Ovary (tissue), 9 donors: ENCODE results near the gene LCN1. TPM values are rescaled to one million over a fixed set of nuclear protein-coding genes. Genes with fewer than 3 reads are reported as not detected.

Experiments used
- DNase-seq, 5 donors: peaks; one replicate each; pipeline ENCODE4 v3.0.0-alpha.2; 2019 to 2020
- H3K27ac ChIP-seq, 2 donors: fragments of 200-600 bp; one replicate each; pipeline versions ENCODE4 v1.5.1 to v1.8.0; 2019 to 2022
- H3K27me3 ChIP-seq: fragments of 200-600 bp; one replicate; pipeline ENCODE4 v1.8.0; 2022
- H3K36me3 ChIP-seq: fragments of 200-600 bp; sonication (generic); one replicate; pipeline ENCODE4 v1.5.1; 2019
- H3K4me1 ChIP-seq: one replicate; pipeline ENCODE4 v1.8.1; 2013; ENCODE audit warnings: mild to moderate bottlenecking, moderate library complexity; ENCODE audit not compliant: insufficient read depth
- H3K4me3 ChIP-seq: fragments of 200-600 bp; sonication (generic); one replicate; pipeline ENCODE4 v1.5.1; 2017
- H3K9me3 ChIP-seq, 2 donors: fragments of 200-600 bp in 1 of 2; sonication (generic) in 1 of 2; one replicate each; pipeline versions ENCODE4 v1.5.1 to v1.8.1; 2013 to 2019; ENCODE audit warnings: mild to moderate bottlenecking in 1 of 2, moderate library complexity in 1 of 2
- CTCF ChIP-seq, 3 donors: fragments of 450-650 bp in 2 of 3; fragments of 200-600 bp in 1 of 3; IDR thresholded peaks; one replicate each; pipeline versions ENCODE4 v1.5.1 to v1.8.0; 2016 to 2022; ENCODE audit warnings: antibody characterized with exemption in 3 of 3, mild to moderate bottlenecking in 1 of 3
- EP300 ChIP-seq: sonication (generic); formaldehyde crosslinking; IDR thresholded peaks from one replicate; pipeline ENCODE4 v1.6.1; 2017; ENCODE audit warnings: antibody characterized with exemption
- POLR2A ChIP-seq: fragments of 450-650 bp; IDR thresholded peaks from one replicate; pipeline ENCODE4 v1.6.1; 2017; ENCODE audit warnings: antibody characterized with exemption, mild to moderate bottlenecking, moderate library complexity
- WGBS, 3 donors: extraction: QIAGEN DNeasy Blood & Tissue Kit in 1 of 3; methylation state at CpG; one replicate each; pipeline versions ENCODE4 v1.1.5 to v1.1.7; 2013 to 2017; 5-methylcytosine and 5-hydroxymethylcytosine counted together
- intact Hi-C, 4 donors: fragments of 100-400 bp; cut with DNase I; formaldehyde crosslinking; loops; one replicate each; pipeline versions ENCODE4 v1.11.0 to v1.15.1; 2022 to 2023
- polyA plus RNA-seq, 2 donors: library from polyadenylated mRNA; stranded (reverse); fragments of 200-250 nt in 1 of 2; fragments of 350-450 nt in 1 of 2; fragmentation: Illumina TruSeq in 1 of 2; extraction: RNeasy Lipid Tissue Mini Kit (QIAGEN cat#74804) in 1 of 2; gene quantifications; one replicate each; pipeline ENCODE4 v1.2.3, GENCODE V29; 2013 to 2014
- total RNA-seq, 7 donors: library from RNA; depleted of rRNA in 2 of 7; stranded (reverse); fragments of >200 nt in 2 of 7; fragmentation: NEBNext Ultra II Directional in 3 of 7; extraction: Animal tissue kit (Norgen Biotek cat#: 25700) in 3 of 7; gene quantifications; one replicate each; pipeline versions ENCODE4 v1.1.0 to v1.2.4, GENCODE V29; 2016 to 2023
- donor health status: DM: no; HTN: no; CAD: no; lungs with moderate emphysema.
- donor health status: DM: no; HTN: no; CAD: no.
- donor health status: Bipolar disorder and iron deficiency.
- donor health status: DM: yes; HTN: yes; CAD: no.
- donor health status: DM: no; HTN: no; CAD: no.
- donor health status: DM: yes; HTN: yes; CAD: no.

The LCN1 gene
- total and polyA plus RNA-seq, 9 donors = 2.3 to 5.3 TPM; not detected in 7

GRCh38 chr9:135555203-135555602 is 34.0 kb downstream of the LCN1 start:
- DNase-seq = no peak
- TF ChIP-seq CTCF (IDR thresholded peaks at IDR 0.05) (no peak), POLR2A (no peak), EP300 (no peak)
- 87 to 89% (median 88%) methylated on average over 5 of the region's 5 CpGs for WGBS, 3 donors

GRCh38 chr9:135555910-135556309 is 34.7 kb downstream of the LCN1 start:
- DNase-seq = no peak
- 70 to 77% (median 75%) methylated on average over 16 of the region's 16 CpGs for WGBS, 3 donors
- intact Hi-C loops = no loop called here

More at GRCh38 chr9:135555203-135555602, 34.0 kb downstream of the LCN1 start:
- intact Hi-C loops = no loop called here
- no peak overlapping the region for H3K4me3 ChIP-seq
- no peaks in the 10 kb centered on the region for H3K36me3 ChIP-seq
- H3K4me1 ChIP-seq = no peaks in the 10 kb centered on the region
- H3K27ac ChIP-seq = no peak overlapping the region
- H3K9me3 ChIP-seq = no peaks in the 10 kb centered on the region
- no peaks in the 10 kb centered on the region for H3K27me3 ChIP-seq

GRCh38 chr9:135559606-135560005 is 38.4 kb downstream of the LCN1 start:
- no peak overlapping the region for H3K4me3 ChIP-seq

More at GRCh38 chr9:135555910-135556309, 34.7 kb downstream of the LCN1 start:
- no peaks in the 10 kb centered on the region for H3K36me3 ChIP-seq
- TF ChIP-seq CTCF (IDR thresholded peaks at IDR 0.05) = no peak
- H3K4me1 ChIP-seq = no peaks in the 10 kb centered on the region
- H3K9me3 ChIP-seq = no peaks in the 10 kb centered on the region
- no peaks in the 10 kb centered on the region for H3K27me3 ChIP-seq
- H3K27ac ChIP-seq = no peak overlapping the region
- H3K4me3 ChIP-seq = no peak overlapping the region

GRCh38 chr9:135561391-135562234 is 40.4 kb downstream of the LCN1 start, which contains the start of gene PAEP:
Gene PAEP (plus strand): TSS chr9:135561756.
- Histone ChIP-seq H3K27ac (no peak within 1 kb of the TSS), H3K4me1 (no peaks in the 10 kb centered on the region), H3K27me3 (no peaks in the 10 kb centered on the region), H3K4me3 (no peak within 1 kb of the TSS), H3K36me3 (no peaks in the 10 kb centered on the region), H3K9me3 (no peaks in the 10 kb centered on the region)
- 82 to 97% (median 83%) methylated on average over 13 to 20 of the region's 20 CpGs for WGBS, 3 donors
- TF ChIP-seq POLR2A (no peak), EP300 (no peak), CTCF (IDR thresholded peaks at IDR 0.05) (no peak)
- intact Hi-C loops = no loop called here
- no peak for DNase-seq

More at GRCh38 chr9:135559606-135560005, 38.4 kb downstream of the LCN1 start:
- intact Hi-C loops = no loop called here
- H3K9me3 ChIP-seq = no peaks in the 10 kb centered on the region
- no peak overlapping the region for H3K27ac ChIP-seq
- 17 to 25% (median 20%) methylated on average over 11 of the region's 11 CpGs for WGBS, 3 donors
- H3K27me3 ChIP-seq = no peaks in the 10 kb centered on the region
- TF ChIP-seq POLR2A (no peak), CTCF (IDR thresholded peaks at IDR 0.05) (no peak), EP300 (no peak)
- no peaks in the 10 kb centered on the region for H3K36me3 ChIP-seq
- H3K4me1 ChIP-seq = no peaks in the 10 kb centered on the region
- DNase-seq = no peak
